NCI-H69 (cell line): Measurements from ENCODE around the gene COLGALT1.
A peak's percentile ranks its signal among the peaks of the same experiment; 100 is the strongest.
"Not testable (repeated sequence)": the region's sequence is repeated elsewhere in the genome, so short reads cannot be mapped to it uniquely, and the experiment has no call there.

Source experiments
- DNase-seq: peaks from one replicate; lab custom pipeline; 2025; lab: John Stamatoyannopoulos, UW

COLGALT1 gene

DNA sequence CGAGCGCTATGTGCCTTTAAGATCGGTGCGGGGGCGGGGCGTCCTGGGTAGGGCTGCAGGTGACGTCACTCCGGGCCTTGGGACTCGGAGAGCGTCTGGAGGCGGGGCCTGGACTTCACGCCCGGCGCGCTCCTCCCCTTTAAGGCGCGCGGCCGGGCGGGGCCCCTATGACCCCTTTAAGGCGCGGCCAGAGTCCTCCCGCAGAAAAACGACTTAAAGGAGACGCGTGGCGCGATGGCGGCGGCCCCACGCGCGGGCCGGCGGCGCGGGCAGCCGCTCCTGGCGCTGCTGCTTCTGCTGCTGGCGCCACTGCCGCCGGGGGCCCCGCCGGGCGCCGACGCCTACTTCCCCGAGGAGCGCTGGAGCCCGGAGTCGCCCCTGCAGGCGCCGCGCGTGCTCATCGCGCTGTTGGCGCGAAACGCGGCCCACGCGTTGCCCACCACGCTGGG lies at the start of gene COLGALT1:
Gene COLGALT1, plus strand, starts transcription at position 170 of the 449 bp plus-strand sequence. Its CDS starts 65 bp downstream, at position 235.
- peak; percentile 99 for DNase-seq

- DNase-seq = no peak
Observed at GRCh38 chr19:17506745-17507144, 48.7 kb upstream of the COLGALT1 start.

GRCh38 chr19:17508558-17508933 lies 46.9 kb upstream of the COLGALT1 start:
- DNase-seq = not testable (repeated sequence)

GRCh38 chr19:17510220-17510993 lies 45.0 kb upstream of the COLGALT1 start:
- DNase-seq = no peak

- peak; percentile 85 for DNase-seq
Observed at GRCh38 chr19:17511724-17512573, 43.5 kb upstream of the COLGALT1 start.

DNA sequence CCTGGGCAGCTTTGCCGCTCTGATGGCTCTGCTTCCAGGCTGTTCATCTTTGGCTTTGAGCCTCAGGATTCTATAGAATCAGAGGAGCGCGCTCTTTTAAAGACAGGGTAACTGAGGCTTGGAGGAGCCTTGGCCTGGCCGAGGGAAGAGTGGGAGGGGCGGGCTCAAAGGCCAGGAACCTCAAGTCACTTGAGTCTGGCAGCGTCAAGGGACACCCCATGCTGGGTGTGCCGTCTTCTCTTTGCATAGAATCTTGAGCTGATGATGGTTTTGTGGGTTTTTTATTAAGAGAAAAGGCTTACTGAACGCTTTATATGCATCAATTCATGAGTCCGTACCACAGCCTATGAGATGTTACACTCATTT lies 42.9 kb upstream of the COLGALT1 start:
- DNase-seq = no peak

- DNase-seq = no peak
Observed at GRCh38 chr19:17515408-17516149, 39.9 kb upstream of the COLGALT1 start.

DNA sequence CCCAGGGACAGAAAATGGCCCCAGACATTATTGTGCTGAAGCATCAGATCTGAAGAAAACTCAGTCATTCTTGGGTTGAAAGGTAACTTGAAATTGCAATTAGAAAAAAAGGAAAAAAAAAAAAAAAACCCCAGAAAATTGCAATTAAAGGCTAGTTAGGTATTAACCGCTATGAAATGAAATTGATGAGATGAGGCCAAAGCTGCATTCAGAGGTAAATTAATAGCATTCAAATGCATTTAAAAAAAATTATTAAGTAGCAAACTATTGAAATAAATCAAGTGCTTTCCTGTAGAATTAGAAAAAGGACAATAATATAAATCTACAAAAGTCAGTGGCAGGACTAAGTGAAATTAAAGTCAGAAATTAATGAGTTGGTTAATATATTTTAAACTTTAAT lies 37.6 kb upstream of the COLGALT1 start:
- no peak for DNase-seq

DNA sequence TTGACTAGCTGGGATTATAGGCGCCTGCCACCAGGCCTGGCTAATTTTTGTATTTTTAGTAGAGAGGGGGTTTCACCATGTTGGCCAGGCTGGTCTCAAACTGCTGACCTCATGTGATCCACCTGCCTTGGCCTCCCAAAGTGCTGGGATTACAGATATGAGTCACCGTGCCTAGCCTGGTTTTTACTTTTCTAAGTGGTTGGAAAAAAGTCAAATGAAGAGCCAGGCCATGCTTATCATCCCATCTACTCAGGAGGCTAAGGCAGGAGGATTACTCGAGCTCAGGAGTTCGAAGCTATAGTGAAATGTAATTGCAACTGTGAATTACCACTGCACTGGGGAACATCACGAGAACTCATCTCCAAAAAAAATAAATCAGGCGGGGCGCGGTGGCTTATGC lies 36.8 kb upstream of the COLGALT1 start:
- not testable (repeated sequence) for DNase-seq

GRCh38 chr19:17519967-17520366 lies 35.5 kb upstream of the COLGALT1 start:
- no peak for DNase-seq

DNA sequence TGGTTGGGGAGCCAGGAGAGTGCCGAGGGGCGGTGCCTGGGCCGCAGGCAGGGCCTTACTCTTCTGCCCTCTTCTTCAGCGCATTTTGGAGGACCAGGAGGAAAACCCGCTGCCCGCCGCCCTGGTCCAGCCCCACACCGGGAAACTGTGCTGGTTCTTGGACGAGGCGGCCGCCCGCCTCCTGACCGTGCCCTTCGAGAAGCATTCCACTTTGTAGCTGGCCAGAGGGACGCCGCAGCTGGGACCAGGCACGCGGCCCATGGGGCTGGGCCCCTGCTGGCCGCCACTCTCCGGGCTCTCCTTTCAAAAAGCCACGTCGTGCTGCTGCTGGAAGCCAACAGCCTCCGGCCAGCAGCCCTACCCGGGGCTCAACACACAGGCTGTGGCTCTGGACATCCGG lies 34.6 kb upstream of the COLGALT1 start:
- DNase-seq = no peak

DNA sequence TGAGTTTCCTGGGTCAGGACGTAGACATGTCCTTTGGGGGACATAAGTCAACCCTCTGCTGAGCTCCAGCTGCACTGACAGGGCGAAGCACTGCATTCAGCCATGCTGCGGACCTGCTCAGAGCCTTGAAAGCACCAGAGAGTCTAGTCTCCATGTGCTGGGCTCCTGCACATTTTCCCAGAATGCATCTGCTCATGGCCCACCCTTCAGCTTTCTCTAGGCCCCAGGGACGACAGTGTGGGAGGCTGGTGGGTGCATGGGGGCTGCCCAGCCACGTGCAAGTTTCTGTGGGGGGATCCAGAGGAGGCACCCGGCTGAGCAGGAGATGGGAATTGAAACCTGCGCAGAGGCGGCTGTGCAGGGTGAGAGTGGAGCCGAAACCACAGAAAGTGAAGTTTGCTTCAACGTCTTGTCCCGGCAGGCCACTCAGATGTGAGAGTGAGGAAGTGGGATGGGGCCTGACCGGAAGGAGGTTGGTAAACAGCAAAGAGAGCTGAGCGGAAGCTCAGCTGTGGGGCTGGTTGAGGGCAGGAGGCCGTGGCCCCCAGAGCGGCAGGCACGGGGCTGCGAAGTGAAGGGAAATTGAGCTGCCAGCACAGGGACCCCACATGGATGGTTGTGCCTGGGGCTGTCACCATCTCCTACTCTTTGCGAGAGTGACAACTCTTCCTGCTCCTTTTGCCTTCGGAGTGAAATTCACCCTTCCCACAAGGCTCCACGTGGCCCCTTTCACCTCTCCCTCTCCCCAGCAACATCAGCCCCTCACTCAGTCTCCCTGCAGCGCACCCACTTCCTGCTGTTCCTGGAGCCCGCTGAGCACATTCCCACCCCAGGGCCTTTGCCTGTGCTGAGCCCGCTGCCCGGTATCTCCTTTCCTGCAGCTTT lies 32.2 kb upstream of the COLGALT1 start:
- DNase-seq = no peak

GRCh38 chr19:17524651-17525050 lies 30.8 kb upstream of the COLGALT1 start:
- no peak for DNase-seq

- DNase-seq = no peak
Observed at GRCh38 chr19:17525141-17525540, 30.3 kb upstream of the COLGALT1 start.

DNA sequence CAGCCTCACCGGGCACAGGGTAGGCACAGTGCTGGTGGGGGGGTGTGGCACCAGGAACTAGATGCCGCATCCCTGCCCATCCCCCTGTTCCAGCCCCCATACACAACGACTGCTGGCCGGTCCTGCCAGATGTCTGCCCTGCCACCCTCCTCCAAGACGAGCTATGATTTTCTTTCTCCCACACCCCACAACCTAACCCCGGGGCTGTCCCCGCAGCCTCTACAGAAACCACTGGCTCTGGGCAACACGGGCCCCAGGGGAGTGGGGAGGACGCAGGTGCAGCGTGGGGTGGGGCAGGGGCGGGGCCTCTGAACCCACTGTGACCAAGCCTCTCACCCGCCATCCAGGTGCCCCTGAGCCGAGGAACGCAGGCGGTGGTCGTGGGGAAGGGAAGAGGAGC lies 28.5 kb upstream of the COLGALT1 start:
- peak; percentile 70 for DNase-seq

GRCh38 chr19:17527326-17527725 lies 28.1 kb upstream of the COLGALT1 start:
- peak; percentile 43 for DNase-seq

DNA sequence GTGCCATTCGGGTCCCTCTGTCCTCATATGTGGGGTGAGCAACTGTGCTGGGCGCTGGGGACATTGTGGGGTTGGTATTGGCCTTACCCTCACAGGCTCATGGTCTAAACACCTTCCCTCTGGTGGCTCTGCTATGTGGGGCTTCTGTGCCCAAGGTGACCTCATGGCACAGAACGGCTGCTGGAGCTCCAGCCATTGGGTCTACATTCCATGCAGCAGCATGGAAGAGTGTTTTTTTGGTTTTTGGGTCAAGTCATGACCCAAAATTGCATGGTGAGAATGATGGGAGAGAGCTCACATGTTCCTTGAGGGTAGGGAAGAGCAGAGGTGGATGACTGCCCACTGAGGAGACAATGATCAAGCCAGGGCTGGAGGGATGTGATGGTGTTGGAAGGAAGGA lies 26.8 kb upstream of the COLGALT1 start:
- no peak for DNase-seq

DNA sequence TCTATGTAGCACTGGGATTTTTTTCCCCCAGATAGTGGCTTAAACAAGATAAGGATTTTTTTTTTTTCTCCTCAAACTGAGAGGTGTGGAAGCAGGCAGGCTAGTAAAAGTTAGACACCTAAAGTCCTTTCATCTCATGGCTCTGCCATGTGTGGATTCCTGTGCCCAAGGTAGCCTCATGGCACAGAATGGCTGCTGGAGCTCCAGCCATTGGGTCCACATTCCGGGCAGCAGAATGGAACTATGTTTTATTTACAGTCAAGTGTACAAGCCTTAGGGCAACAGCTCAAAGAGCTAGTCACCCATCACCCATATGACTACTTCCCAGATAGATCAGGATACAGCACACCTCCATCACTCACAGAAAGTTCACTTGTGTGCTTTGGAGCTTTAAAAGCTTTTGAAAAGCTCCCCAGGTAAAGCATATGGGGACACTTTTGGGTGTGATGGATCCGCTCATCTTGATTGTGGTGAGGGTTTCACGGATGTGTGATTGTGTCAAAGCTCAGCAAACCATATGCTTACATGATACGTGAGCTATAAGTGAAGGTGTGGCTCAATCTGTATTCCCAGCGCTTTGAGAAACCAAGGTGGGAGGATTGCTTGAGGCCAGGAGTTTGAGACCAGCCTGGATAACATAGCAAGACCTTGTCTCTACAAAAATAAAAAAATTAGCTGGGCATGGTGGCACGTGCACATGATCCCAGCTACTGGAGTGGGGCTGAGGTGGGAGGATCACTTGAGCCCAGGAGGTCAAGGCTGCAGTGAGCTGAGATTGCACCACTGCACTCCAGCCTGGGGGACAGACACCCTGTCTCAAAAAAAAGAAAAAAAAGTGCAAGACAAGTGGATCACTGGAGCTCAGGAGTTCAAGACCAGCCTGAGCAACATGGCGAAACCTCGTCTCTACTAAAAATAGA lies 25.9 kb upstream of the COLGALT1 start:
- DNase-seq = no peak

- DNase-seq = peak; percentile 89
Observed at GRCh38 chr19:17530586-17530985, 24.9 kb upstream of the COLGALT1 start.

DNA sequence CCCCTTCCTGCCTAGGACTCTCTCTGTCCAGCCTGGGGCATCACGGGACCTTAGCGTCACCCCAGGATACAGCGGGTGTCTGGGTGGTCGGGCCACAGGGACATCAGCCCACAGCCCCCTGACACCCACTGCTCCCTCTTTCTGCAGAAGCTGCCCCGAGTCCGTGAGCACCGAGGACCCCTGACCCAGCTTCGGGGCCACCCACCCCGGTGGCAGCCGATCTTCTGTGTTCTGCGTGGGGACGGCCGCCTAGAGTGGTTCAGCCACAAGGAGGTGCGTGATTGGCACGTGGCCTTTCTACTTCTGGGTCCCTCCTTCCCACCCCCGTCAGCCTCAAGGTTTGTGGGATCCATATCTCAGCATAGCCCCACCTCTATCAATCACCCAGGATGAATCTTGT lies 23.3 kb upstream of the COLGALT1 start:
- DNase-seq = no peak
